Naive B cell (primary cell): ENCODE results near the gene HTR2A. TPM values are rescaled to one million over a fixed set of nuclear protein-coding genes. Genes with fewer than 3 reads are reported as not detected.

ENCODE experiments used
- ATAC-seq, 2 donors: fragments of 150-1000 bp; cut with Tn5 transposase; 2 replicates each; pipeline ENCODE4 v1.10.0; 2021; ENCODE audit warnings: low read depth in 2 of 2, mild to moderate bottlenecking in 2 of 2, moderate library complexity in 2 of 2
- DNase-seq: peaks from one replicate; pipeline ENCODE4 v3.0.0; 2022
- H3K27ac Mint-ChIP-seq, 6 donors: one replicate each; pipeline ENCODE4 v1.8.0; 2020 to 2022; ENCODE audit warnings: mild to moderate bottlenecking in 6 of 6, mixed read lengths in 6 of 6, moderate library complexity in 5 of 6, inconsistent platforms in 2 of 6
- H3K27me3 Mint-ChIP-seq, 3 donors: one replicate each; pipeline ENCODE4 v1.8.0; 2021 to 2022; ENCODE audit warnings: mixed read lengths in 3 of 3, mild to moderate bottlenecking in 1 of 3
- H3K36me3 Mint-ChIP-seq, 2 donors: one replicate each; pipeline ENCODE4 v1.8.0; 2020 to 2022; ENCODE audit warnings: mixed read lengths in 2 of 2, inconsistent platforms in 1 of 2, mild to moderate bottlenecking in 1 of 2
- H3K4me1 Mint-ChIP-seq, 3 donors: one replicate each; pipeline ENCODE4 v1.8.0; 2020 to 2022; ENCODE audit warnings: mixed read lengths in 3 of 3, inconsistent platforms in 1 of 3, mild to moderate bottlenecking in 1 of 3, moderate library complexity in 1 of 3
- H3K4me3 Mint-ChIP-seq, 8 donors: one replicate each; pipeline ENCODE4 v1.8.0; 2020 to 2022; ENCODE audit warnings: mild to moderate bottlenecking in 8 of 8, mixed read lengths in 8 of 8, moderate library complexity in 8 of 8, inconsistent platforms in 2 of 8
- H3K9me3 Mint-ChIP-seq, 7 donors: one replicate each; pipeline ENCODE4 v1.8.0; 2020 to 2022; ENCODE audit warnings: mixed read lengths in 7 of 7, mild to moderate bottlenecking in 5 of 7, inconsistent platforms in 2 of 7, moderate library complexity in 1 of 7
- polyA plus RNA-seq, 6 donors: library from polyadenylated mRNA; unstranded; fragments of 300-500 nt; fragmentation: Illumina TruSeq; gene quantifications; one replicate each; pipeline ENCODE4 v1.2.3, GENCODE V29; 2021; ENCODE audit warnings: low read depth in 6 of 6

The HTR2A gene
- polyA plus RNA-seq, 6 donors from 2014 or later, result not detected

DNA sequence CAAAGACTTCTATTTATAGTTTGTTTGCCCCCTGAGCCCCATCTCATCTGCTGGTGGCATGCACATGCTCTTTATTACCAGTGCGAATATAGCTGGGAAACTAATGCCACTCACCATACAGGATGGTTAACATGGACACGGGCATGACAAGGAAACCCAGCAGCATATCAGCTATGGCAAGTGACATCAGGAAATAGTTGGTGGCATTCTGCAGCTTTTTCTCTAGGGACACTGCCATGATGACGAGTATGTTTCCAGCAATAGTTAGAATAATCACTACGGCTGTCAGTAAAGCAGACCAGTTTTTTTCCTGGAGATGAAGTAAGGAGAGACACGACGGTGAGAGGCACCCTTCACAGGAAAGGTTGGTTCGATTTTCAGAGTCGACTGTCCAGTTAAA is 1.5 kb downstream of the HTR2A start:
- Mint-ChIP-seq H3K4me1 (peaks cover 23 to 29% (median 25%) of the 10 kb centered on the region in 3 donors), H3K27me3 (peaks cover 12 to 40% (median 25%) of the 10 kb centered on the region in 3 donors), H3K27ac (peak overlapping the region in 1 of 6 donors; percentile 4), H3K36me3 (no peaks in the 10 kb centered on the region), H3K9me3 (no peaks in the 10 kb centered on the region), H3K4me3 (peak overlapping the region in 2 of 8 donors; percentile 7 to 22)
- DNase-seq, result no peak
- ATAC-seq, result no peak

DNA sequence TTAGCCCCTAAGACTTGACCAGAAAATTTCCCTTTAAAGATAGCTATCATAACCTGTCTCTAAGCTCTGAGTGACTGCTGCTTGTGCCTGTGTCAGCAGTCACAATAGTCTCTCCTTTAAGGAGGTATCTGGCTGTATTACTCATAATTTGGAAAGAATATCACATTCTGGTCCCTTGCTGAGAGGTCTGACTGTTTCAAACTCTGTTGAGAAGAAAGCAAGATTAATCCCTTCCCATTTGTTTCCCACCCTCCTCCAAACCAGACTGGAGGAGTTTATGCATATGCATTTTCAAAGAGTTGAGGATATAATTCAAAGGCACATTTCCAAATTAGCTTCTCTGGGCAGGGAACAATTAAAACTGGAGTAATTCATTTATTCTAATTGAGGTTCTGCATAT is 2.3 kb downstream of the HTR2A start:
- Mint-ChIP-seq H3K36me3 (no peaks in the 10 kb centered on the region), H3K4me1 (peaks cover 23 to 29% (median 25%) of the 10 kb centered on the region in 3 donors), H3K27me3 (peaks cover 12 to 48% (median 34%) of the 10 kb centered on the region in 3 donors), H3K27ac (peak overlapping the region in 1 of 6 donors; percentile 13), H3K4me3 (peak overlapping the region; percentile 76 to 92 (median 84)), H3K9me3 (no peaks in the 10 kb centered on the region)
- no peak for ATAC-seq
- DNase-seq, result no peak

DNA sequence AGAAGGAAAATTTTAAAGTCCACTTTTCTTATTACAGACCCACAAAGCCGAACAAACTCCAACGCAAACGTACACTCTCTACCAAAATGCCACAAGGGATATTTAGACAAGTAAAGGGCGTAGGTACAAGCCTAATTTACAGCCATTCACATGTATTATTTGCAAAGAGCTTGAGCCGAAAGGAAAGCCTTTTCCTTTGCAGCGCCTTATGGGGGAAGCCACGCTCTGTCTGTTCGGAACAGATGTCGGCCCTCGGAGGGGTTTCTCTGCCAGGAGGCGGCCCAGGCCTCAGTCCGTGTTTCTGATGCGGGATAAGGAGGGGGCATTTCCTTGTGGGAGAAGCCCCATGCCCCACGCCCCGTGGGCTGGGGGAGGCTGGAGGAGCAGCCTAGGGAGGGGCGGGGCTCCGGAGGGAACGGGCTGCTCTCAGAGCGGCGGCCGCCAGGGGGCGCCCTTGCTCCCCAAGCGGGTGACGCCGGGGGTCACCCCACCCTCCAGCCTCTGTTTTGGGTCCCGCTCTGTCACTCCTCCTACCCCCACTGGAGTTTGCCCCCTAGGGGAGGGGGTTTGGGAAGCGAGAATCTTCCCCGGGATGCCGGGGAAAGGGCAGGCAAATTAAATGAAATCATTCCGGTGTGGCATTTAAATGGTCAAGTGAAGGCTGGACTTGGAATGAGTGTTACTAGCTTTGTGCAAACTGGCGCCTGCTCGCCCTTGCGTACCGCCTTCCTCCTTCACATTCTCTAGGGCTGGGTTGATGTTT is 2.9 kb downstream of the HTR2A start:
- ATAC-seq (peak; percentile 91 to 92), DNase-seq (peak; percentile 69)
- Mint-ChIP-seq H3K36me3 (no peaks in the 10 kb centered on the region), H3K9me3 (no peaks in the 10 kb centered on the region), H3K27me3 (peaks cover 12 to 50% (median 37%) of the 10 kb centered on the region in 3 donors), H3K4me1 (peaks cover 23 to 29% (median 25%) of the 10 kb centered on the region in 3 donors), H3K4me3 (peak overlapping the region; percentile 76 to 92 (median 84)), H3K27ac (peak overlapping the region in 2 of 6 donors; percentile 13 to 74)

DNA sequence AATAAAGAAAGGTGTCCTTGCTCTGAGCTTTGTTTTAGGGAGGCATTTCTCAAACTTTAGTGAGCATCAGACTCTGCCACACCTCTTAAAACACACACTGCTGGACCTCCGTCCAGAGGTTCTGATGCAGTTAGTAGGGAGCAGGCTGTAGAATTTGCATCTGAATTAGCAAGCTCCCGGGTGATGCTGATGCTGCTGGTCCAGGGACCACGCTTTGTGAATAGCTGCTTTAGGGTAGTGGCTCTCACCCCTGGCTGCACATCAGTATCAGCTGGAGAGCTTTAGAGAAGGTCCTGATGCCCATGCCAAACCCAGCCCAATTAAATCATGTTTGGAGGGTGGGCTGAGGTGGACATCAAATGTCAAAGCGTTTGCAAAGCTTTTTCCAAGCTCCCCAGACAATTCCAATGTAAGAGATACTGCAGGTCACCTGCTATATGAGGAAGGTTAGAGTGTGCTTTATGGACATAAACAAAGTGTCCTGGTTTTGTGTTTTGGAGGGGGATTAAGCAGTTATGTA is 3.6 kb downstream of the HTR2A start:
- Mint-ChIP-seq H3K27ac (no peak overlapping the region), H3K9me3 (no peaks in the 10 kb centered on the region), H3K27me3 (peaks cover 16 to 54% (median 41%) of the 10 kb centered on the region in 3 donors), H3K4me3 (peak overlapping the region; percentile 76 to 92 (median 84)), H3K36me3 (no peaks in the 10 kb centered on the region), H3K4me1 (peaks cover 23 to 29% (median 25%) of the 10 kb centered on the region in 3 donors)
- DNase-seq (no peak), ATAC-seq (no peak)

DNA sequence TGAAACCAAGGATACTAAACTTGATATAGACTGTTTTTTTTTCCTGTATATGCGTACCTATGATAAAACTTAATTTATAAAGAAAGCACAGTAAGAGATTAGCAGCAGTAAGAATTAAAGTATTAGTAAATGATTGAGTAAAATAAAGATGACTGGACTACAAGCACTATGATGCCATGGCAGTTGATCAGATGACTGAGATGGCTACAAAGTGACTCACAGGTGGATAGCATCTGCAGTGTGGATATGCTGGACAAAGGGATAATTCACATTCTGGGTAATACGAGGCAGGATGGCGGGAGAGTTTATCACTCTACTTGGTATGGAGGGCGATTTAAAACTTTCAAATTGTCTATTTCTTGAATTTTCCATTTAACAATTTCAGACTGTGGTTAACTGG is 11.8 kb downstream of the HTR2A start:
- Mint-ChIP-seq H3K4me3 (no peak overlapping the region), H3K27me3 (peaks cover 30 to 39% (median 33%) of the 10 kb centered on the region in 3 donors), H3K4me1 (no peaks in the 10 kb centered on the region), H3K36me3 (peaks cover 0 to 8% of the 10 kb centered on the region in 2 donors), H3K9me3 (peaks cover 0 to 2% (median 0%) of the 10 kb centered on the region in 7 donors), H3K27ac (no peak overlapping the region)
- no peak for DNase-seq
- no peak for ATAC-seq

DNA sequence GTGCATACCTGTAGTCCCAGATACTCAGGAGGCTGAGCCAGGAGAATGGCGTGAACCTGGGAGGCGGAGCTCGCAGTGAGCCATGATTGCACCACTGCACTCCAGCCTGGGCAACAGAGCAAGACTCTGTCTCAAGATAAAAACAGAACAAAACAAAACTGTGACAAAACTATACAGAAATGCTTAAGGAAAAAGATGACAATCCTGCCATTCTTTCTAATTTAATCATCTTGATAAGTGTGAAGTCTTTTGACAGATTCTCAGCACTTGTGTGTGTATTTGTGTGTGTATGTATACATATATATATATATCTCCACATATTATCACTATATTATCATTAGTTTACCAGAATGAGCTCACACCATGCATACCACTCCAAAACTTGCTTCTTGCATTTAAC is 12.3 kb downstream of the HTR2A start:
- DNase-seq (no peak), ATAC-seq (no peak)
- Mint-ChIP-seq H3K27ac (no peak overlapping the region), H3K36me3 (peaks cover 0 to 8% of the 10 kb centered on the region in 2 donors), H3K27me3 (peaks cover 30 to 39% (median 30%) of the 10 kb centered on the region in 3 donors), H3K4me1 (no peaks in the 10 kb centered on the region), H3K9me3 (peaks cover 0 to 2% (median 0%) of the 10 kb centered on the region in 7 donors), H3K4me3 (no peak overlapping the region)

DNA sequence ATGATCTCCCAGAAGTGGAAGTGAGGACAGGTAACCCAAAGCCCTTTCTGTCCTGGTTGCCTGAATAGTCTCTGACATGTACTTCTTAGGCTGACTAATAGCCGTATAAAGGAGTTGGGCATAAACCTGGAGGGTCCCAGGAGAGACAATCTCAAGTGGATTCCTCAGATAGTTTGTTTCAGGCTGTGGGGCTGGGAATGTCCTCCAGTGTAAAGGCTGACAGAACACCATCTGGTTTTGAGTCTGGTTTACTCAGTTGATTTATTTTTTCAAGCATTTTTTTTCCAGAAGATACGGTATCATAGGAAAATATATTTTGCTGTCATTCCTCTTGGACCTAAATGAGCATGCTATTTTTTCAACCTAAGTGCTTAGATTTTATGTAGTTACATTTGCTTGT is 15.2 kb downstream of the HTR2A start:
- peaks cover 0 to 1% (median 0%) of the 10 kb centered on the region in 7 donors for H3K9me3 Mint-ChIP-seq
- H3K4me3 Mint-ChIP-seq, result no peak overlapping the region
- H3K4me1 Mint-ChIP-seq, result no peaks in the 10 kb centered on the region
- peaks cover 32 to 41% (median 35%) of the 10 kb centered on the region in 3 donors for H3K27me3 Mint-ChIP-seq
- no peaks in the 10 kb centered on the region for H3K36me3 Mint-ChIP-seq
- H3K27ac Mint-ChIP-seq, result no peak overlapping the region
- ATAC-seq (no peak), DNase-seq (no peak)

DNA sequence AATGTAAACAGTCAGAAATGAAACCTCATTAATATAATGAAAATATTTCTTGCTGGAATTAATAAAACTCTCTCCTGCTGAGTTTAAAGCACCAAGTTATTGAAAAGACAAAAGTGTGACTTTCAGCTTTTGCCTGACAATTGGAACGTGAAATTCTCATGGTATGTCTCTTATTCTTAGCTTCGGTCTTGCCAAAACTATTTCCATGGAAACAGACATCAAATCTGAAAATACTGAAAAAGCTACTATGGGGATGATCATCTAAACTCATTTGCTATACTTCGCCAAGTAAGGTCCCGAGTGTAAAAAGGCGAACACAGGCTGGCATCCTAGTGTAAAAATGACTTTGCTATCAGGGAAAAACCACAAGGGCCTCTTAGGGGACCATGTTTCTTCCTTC is 22.8 kb downstream of the HTR2A start:
- H3K9me3 Mint-ChIP-seq, result no peaks in the 10 kb centered on the region
- H3K4me3 Mint-ChIP-seq, result no peak overlapping the region
- ATAC-seq (no peak), DNase-seq (no peak)
- H3K27ac Mint-ChIP-seq, result peak overlapping the region in 1 of 6 donors; percentile 12
- H3K36me3 Mint-ChIP-seq, result no peaks in the 10 kb centered on the region
- H3K4me1 Mint-ChIP-seq, result no peaks in the 10 kb centered on the region
- H3K27me3 Mint-ChIP-seq, result peaks cover 16 to 18% (median 16%) of the 10 kb centered on the region in 3 donors

DNA sequence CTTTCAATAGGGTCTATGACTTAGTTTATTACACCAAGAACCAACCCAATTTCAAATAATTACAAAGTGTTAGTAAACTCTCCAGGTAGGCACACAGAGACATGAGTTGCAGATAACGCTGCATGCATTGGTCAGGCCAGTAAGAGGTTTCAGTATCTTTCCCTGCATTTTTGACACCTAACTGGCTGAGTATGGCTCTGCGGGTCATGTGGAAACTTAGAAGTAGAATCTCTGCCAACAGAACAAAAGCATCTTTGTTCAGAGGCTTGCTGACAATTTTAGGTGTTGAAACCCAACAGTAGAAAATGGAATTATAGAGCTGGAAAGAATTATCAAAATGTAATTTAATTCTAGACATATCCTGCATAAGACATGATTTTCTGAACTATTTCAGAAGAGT is 25.3 kb downstream of the HTR2A start:
- Mint-ChIP-seq H3K4me3 (no peak overlapping the region), H3K36me3 (no peaks in the 10 kb centered on the region), H3K4me1 (no peaks in the 10 kb centered on the region), H3K27me3 (peaks cover 0 to 3% (median 0%) of the 10 kb centered on the region in 3 donors), H3K27ac (no peak overlapping the region), H3K9me3 (no peaks in the 10 kb centered on the region)
- no peak for ATAC-seq
- DNase-seq, result no peak

DNA sequence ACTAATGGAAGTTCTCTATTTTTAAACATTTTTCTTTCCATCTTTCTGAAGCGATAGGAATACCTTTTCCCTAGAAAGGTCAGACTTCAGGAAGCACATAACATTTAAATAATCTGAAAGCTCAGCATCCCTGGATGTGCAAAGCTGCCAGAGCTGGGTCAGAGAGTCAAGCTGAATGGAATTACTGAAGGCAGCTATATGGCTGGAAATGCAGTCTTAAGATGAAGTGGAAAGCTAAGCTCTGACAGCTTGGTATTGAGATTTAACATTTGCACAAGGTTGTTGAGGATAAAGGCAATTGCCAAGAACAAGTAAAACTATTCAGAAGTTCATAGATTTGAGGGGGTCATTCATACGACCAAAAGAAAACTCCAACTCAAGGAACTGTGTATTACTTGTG is 28.8 kb downstream of the HTR2A start:
- H3K36me3 Mint-ChIP-seq, result no peaks in the 10 kb centered on the region
- peaks cover 0 to 9% (median 3%) of the 10 kb centered on the region in 3 donors for H3K4me1 Mint-ChIP-seq
- no peak for DNase-seq
- no peaks in the 10 kb centered on the region for H3K9me3 Mint-ChIP-seq
- no peak overlapping the region for H3K4me3 Mint-ChIP-seq
- H3K27me3 Mint-ChIP-seq, result no peaks in the 10 kb centered on the region
- no peak for ATAC-seq
- H3K27ac Mint-ChIP-seq, result no peak overlapping the region

DNA sequence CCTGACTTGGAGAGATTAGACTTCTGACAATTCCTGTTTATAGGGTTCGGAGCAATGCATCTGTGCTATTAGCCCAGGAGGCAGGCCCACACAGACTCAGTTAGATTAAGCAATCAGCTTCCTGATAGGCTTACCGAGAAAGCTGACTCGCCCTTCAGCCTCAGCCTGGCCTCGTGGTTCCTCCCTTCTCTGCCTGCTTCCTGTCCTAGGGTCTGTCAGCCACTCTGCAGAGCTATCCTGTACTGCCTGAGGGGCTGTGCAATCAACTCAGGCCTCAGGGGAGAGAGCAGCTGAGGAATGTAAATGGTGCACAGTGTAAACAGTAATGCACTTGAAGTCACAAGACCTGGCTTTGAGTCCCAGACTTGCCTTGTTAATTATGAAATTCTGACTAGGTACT is 30.7 kb downstream of the HTR2A start:
- no peak for ATAC-seq
- Mint-ChIP-seq H3K4me1 (peaks cover 0 to 14% (median 3%) of the 10 kb centered on the region in 3 donors), H3K27me3 (no peaks in the 10 kb centered on the region), H3K9me3 (no peaks in the 10 kb centered on the region), H3K4me3 (no peak overlapping the region), H3K27ac (peak overlapping the region in 1 of 6 donors; percentile 43), H3K36me3 (no peaks in the 10 kb centered on the region)
- DNase-seq, result no peak

DNA sequence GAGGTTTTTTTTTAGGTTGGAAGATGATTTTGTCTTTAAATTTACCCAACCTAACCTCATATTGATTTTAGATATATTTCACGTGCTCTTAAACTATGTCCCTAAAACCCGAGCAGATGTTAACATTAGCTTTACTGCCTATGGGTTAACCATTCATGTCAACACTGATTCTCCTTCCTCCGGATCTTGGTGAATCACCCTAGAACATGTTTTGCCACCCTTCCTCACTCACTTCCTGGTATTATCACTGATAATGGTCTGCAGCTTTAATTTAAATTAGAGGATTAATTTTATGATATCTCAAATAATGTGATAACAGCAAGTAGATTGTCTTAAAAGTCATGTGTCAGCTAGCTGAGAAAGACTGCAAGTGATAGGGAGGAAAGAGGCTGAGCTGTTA is 31.9 kb downstream of the HTR2A start:
- H3K9me3 Mint-ChIP-seq, result no peaks in the 10 kb centered on the region
- no peaks in the 10 kb centered on the region for H3K36me3 Mint-ChIP-seq
- H3K27ac Mint-ChIP-seq, result no peak overlapping the region
- H3K4me1 Mint-ChIP-seq, result peaks cover 0 to 14% (median 3%) of the 10 kb centered on the region in 3 donors
- H3K27me3 Mint-ChIP-seq, result no peaks in the 10 kb centered on the region
- DNase-seq (no peak), ATAC-seq (no peak)
- no peak overlapping the region for H3K4me3 Mint-ChIP-seq

DNA sequence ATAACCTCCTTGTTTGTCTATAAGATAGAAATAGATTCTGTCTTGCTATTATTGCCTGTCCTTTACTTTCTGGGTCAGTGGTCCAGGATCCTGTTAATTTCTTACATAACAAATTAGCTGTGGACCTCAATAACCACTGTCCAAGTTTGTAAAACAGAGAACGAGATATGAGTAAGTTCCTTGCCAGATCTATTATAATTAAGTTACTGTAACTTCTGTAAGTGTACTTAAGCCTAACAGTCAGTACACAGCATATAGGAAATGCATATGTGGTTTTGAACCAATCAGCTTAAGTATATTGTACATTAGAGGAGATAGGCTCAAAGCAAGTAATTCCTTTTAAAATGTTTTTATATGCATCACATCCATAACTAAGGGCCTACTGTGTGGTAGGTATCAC is 34.9 kb downstream of the HTR2A start:
- ATAC-seq (no peak), DNase-seq (no peak)
- no peak overlapping the region for H3K27ac Mint-ChIP-seq
- H3K9me3 Mint-ChIP-seq, result no peaks in the 10 kb centered on the region
- H3K4me1 Mint-ChIP-seq, result peaks cover 0 to 14% (median 3%) of the 10 kb centered on the region in 3 donors
- H3K27me3 Mint-ChIP-seq, result peaks cover 5 to 9% (median 6%) of the 10 kb centered on the region in 3 donors
- H3K4me3 Mint-ChIP-seq, result no peak overlapping the region
- H3K36me3 Mint-ChIP-seq, result no peaks in the 10 kb centered on the region

DNA sequence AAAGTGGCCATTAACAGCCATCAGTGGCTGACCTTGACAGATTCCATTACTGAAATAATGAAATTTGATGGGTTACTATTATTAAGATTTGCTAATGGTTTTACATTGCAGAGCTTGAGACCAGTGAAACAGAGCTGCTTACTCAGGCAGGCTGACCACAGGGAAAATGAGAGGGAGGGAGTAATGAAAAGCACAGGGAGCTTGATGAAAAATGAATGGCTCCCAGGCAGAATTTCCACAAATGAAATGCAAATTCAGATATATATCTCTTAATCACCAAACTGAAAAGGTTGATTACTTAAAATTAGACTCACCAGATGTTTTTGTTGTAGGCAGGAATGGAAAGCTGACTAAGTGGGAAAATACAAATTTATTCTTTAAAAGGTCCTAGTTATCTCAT is 36.1 kb downstream of the HTR2A start:
- Mint-ChIP-seq H3K27ac (peak overlapping the region in 1 of 6 donors; percentile 13), H3K4me1 (peaks cover 0 to 7% (median 0%) of the 10 kb centered on the region in 3 donors), H3K27me3 (peaks cover 5 to 9% (median 6%) of the 10 kb centered on the region in 3 donors)

More for the DNA sequence above, 36.1 kb downstream of the HTR2A start:
- DNase-seq, result no peak
- ATAC-seq, result no peak
- no peaks in the 10 kb centered on the region for H3K36me3 Mint-ChIP-seq
- no peaks in the 10 kb centered on the region for H3K9me3 Mint-ChIP-seq
- H3K4me3 Mint-ChIP-seq, result no peak overlapping the region
